Right atrium auricular region (tissue), 2 donors: Measurements from ENCODE around the gene TTLL11. TPM values are rescaled to one million over a fixed set of nuclear protein-coding genes. Genes with fewer than 3 reads are reported as not detected.
A peak's percentile ranks its signal among the peaks of the same experiment; 100 is the strongest.

ENCODE experiments used
- DNase-seq: peaks from one replicate; pipeline ENCODE4 v3.0.0-alpha.2; 2019; ENCODE audit warnings: low spot score
- H3K27ac ChIP-seq, 2 donors: fragments of 200-600 bp; sonication (generic); 1 replicate in 1 of 2; 2 replicates in 1 of 2; pipeline ENCODE4 v1.5.1; 2016 to 2019
- H3K27me3 ChIP-seq, 2 donors: fragments of 200-600 bp; sonication (generic); one replicate each; pipeline versions ENCODE4 v1.5.1 to v1.6.0; 2017 to 2019
- H3K36me3 ChIP-seq: fragments of 200-600 bp; sonication (generic); one replicate; pipeline ENCODE4 v1.5.1; 2016
- H3K4me1 ChIP-seq, 2 donors: fragments of 200-600 bp; sonication (generic); one replicate each; pipeline versions ENCODE4 v1.5.1 to v1.6.0; 2017 to 2019
- H3K4me3 ChIP-seq, 2 donors: fragments of 200-600 bp; sonication (generic); 1 replicate in 1 of 2; 2 replicates in 1 of 2; pipeline ENCODE4 v1.5.1; 2017 to 2019; ENCODE audit warnings: mild to moderate bottlenecking in 1 of 2, moderate library complexity in 1 of 2
- H3K9me3 ChIP-seq, 2 donors: fragments of 200-600 bp; sonication (generic); one replicate each; pipeline ENCODE4 v1.5.1; 2019
- CTCF ChIP-seq, 2 donors: fragments of 200-600 bp; sonication (generic); IDR thresholded peaks; one replicate each; pipeline ENCODE4 v1.5.1; 2019; ENCODE audit warnings: antibody characterized with exemption in 2 of 2
- total RNA-seq, 2 donors: library from RNA; depleted of rRNA; stranded (reverse); fragments of >200 nt; gene quantifications; one replicate each; pipeline ENCODE4 v1.1.0, GENCODE V29; 2016

TTLL11 gene
- total RNA-seq, 2 donors from 2014 or later = 5.9 to 7.8 TPM

GRCh38 chr9:121862371-121863332, 230.5 kb downstream of the TTLL11 start:
- DNase-seq = peak; percentile 26
- H3K4me1 ChIP-seq = peaks cover 0 to 16% of the 10 kb centered on the region in 2 donors
- no peak overlapping the region for H3K27ac ChIP-seq
- no peaks in the 10 kb centered on the region for H3K36me3 ChIP-seq
- TF ChIP-seq CTCF (IDR thresholded peaks at IDR 0.05) = no peak
- H3K27me3 ChIP-seq = no peaks in the 10 kb centered on the region
- H3K9me3 ChIP-seq = no peaks in the 10 kb centered on the region
- no peak overlapping the region for H3K4me3 ChIP-seq

GRCh38 chr9:121861501-121862180, 231.5 kb downstream of the TTLL11 start:
- no peaks in the 10 kb centered on the region for H3K27me3 ChIP-seq
- TF ChIP-seq CTCF (IDR thresholded peaks at IDR 0.05) = peak in 1 of 2 donors; percentile 66
- no peaks in the 10 kb centered on the region for H3K9me3 ChIP-seq
- no peaks in the 10 kb centered on the region for H3K36me3 ChIP-seq
- peak; percentile 68 for DNase-seq
- H3K4me3 ChIP-seq = no peak overlapping the region
- peaks cover 0 to 16% of the 10 kb centered on the region in 2 donors for H3K4me1 ChIP-seq
- H3K27ac ChIP-seq = peak overlapping the region in 1 of 2 donors; percentile 1

- no peaks in the 10 kb centered on the region for H3K27me3 ChIP-seq
- H3K9me3 ChIP-seq = no peaks in the 10 kb centered on the region
- no peaks in the 10 kb centered on the region for H3K36me3 ChIP-seq
- H3K4me1 ChIP-seq = peaks cover 0 to 16% of the 10 kb centered on the region in 2 donors
- DNase-seq = peak; percentile 73
- H3K27ac ChIP-seq = peak overlapping the region in 1 of 2 donors; percentile 4
- no peak for TF ChIP-seq CTCF (IDR thresholded peaks at IDR 0.05)
- no peak overlapping the region for H3K4me3 ChIP-seq
These were observed 232.4 kb downstream of the TTLL11 start for GRCh38 chr9:121860744-121861143.

- no peaks in the 10 kb centered on the region for H3K27me3 ChIP-seq
- H3K4me3 ChIP-seq = no peak overlapping the region
- TF ChIP-seq CTCF (IDR thresholded peaks at IDR 0.05) = no peak
- DNase-seq = peak; percentile 47
- peak overlapping the region in 1 of 2 donors; percentile 4 for H3K27ac ChIP-seq
- H3K9me3 ChIP-seq = no peaks in the 10 kb centered on the region
- peaks cover 0 to 16% of the 10 kb centered on the region in 2 donors for H3K4me1 ChIP-seq
- H3K36me3 ChIP-seq = no peaks in the 10 kb centered on the region
These were observed 232.9 kb downstream of the TTLL11 start for GRCh38 chr9:121860213-121860612.

GRCh38 chr9:121859646-121860045, 233.5 kb downstream of the TTLL11 start:
- H3K4me1 ChIP-seq = peaks cover 0 to 16% of the 10 kb centered on the region in 2 donors
- no peaks in the 10 kb centered on the region for H3K36me3 ChIP-seq
- H3K27ac ChIP-seq = no peak overlapping the region
- no peak overlapping the region for H3K4me3 ChIP-seq
- DNase-seq = peak; percentile 56
- no peaks in the 10 kb centered on the region for H3K27me3 ChIP-seq
- no peaks in the 10 kb centered on the region for H3K9me3 ChIP-seq
- no peak for TF ChIP-seq CTCF (IDR thresholded peaks at IDR 0.05)
